Esophagus (tissue), 2 donors: ENCODE measurements around the gene SLC47A1. TPM values are rescaled to one million over a fixed set of nuclear protein-coding genes. Genes with fewer than 3 reads are reported as not detected.
"Not testable (repeated sequence)": the region's sequence is repeated elsewhere in the genome, so short reads cannot be mapped to it uniquely, and the experiment has no call there.

ENCODE experiments used
- H3K27ac ChIP-seq, 2 donors: one replicate each; pipeline ENCODE4 v1.5.1; 2013; ENCODE audit warnings: low read depth in 2 of 2, mild to moderate bottlenecking in 2 of 2, inconsistent platforms in 1 of 2, low read length in 1 of 2, moderate library complexity in 1 of 2
- H3K27me3 ChIP-seq, 2 donors: one replicate each; pipeline ENCODE4 v1.6.1; 2013; ENCODE audit warnings: low read length in 2 of 2, control low read depth in 1 of 2, mild to moderate bottlenecking in 1 of 2; ENCODE audit not compliant: insufficient read depth in 2 of 2, control insufficient read depth in 1 of 2
- H3K36me3 ChIP-seq, 2 donors: one replicate each; pipeline ENCODE4 v1.6.1; 2013; ENCODE audit warnings: low read length in 1 of 2; ENCODE audit not compliant: control insufficient read depth in 2 of 2, insufficient read depth in 2 of 2
- H3K4me1 ChIP-seq, 2 donors: one replicate each; pipeline ENCODE4 v1.6.1; 2013; ENCODE audit warnings: low read length in 1 of 2; ENCODE audit not compliant: control insufficient read depth in 2 of 2, insufficient read depth in 2 of 2
- H3K4me3 ChIP-seq, 2 donors: one replicate each; pipeline ENCODE4 v1.5.1; 2013; ENCODE audit warnings: low read length in 2 of 2, mild to moderate bottlenecking in 2 of 2, low read depth in 1 of 2, moderate library complexity in 1 of 2
- H3K9me3 ChIP-seq, 2 donors: one replicate each; pipeline ENCODE4 v1.6.1; 2013; ENCODE audit warnings: mild to moderate bottlenecking in 2 of 2, low read depth in 1 of 2, low read length in 1 of 2, moderate library complexity in 1 of 2; ENCODE audit not compliant: control insufficient read depth in 2 of 2, insufficient read depth in 1 of 2
- WGBS, 2 donors: extraction: QIAGEN DNeasy Blood & Tissue Kit; methylation state at CpG; one replicate each; pipeline ENCODE4 v1.1.7; 2013; 5-methylcytosine and 5-hydroxymethylcytosine counted together
- polyA plus RNA-seq, 2 donors: library from polyadenylated mRNA; stranded (reverse); fragments of 200-250 nt; gene quantifications; one replicate each; pipeline ENCODE4 v1.2.3, GENCODE V29; 2013
- donor health status: healthy with polysubstance abuse.
- donor health status: Bipolar disorder and iron deficiency.

SLC47A1 gene
- polyA plus RNA-seq, 2 donors: 1.1 to 1.4 TPM

- not testable (repeated sequence) for H3K27me3 ChIP-seq, H3K27ac ChIP-seq, H3K4me1 ChIP-seq, H3K9me3 ChIP-seq, H3K4me3 ChIP-seq, H3K36me3 ChIP-seq
- WGBS, 2 donors: 91 to 95% methylated on average over 10 to 13 of the region's 13 CpGs
Measured at GRCh38 chr17:19582152-19582551, 48.5 kb downstream of the SLC47A1 start.

GRCh38 chr17:19583871-19584270 lies 50.2 kb downstream of the SLC47A1 start:
- WGBS, 2 donors: 87 to 90% methylated on average over 8 of the region's 8 CpGs
- Histone ChIP-seq H3K36me3 (no peaks in the 10 kb centered on the region), H3K9me3 (no peaks in the 10 kb centered on the region), H3K27me3 (no peaks in the 10 kb centered on the region), H3K4me3 (no peak overlapping the region), H3K4me1 (peaks cover 6% of the 10 kb centered on the region in 2 donors), H3K27ac (no peak overlapping the region)

- Histone ChIP-seq H3K27ac (no peak overlapping the region), H3K9me3 (no peaks in the 10 kb centered on the region), H3K36me3 (no peaks in the 10 kb centered on the region), H3K4me3 (no peak overlapping the region), H3K27me3 (no peaks in the 10 kb centered on the region), H3K4me1 (no peaks in the 10 kb centered on the region)
- WGBS, 2 donors: 79% methylated on average over 9 of the region's 9 CpGs
Measured at GRCh38 chr17:19590451-19590850, 56.8 kb downstream of the SLC47A1 start.

- Histone ChIP-seq H3K36me3 (no peaks in the 10 kb centered on the region), H3K27ac (no peak overlapping the region), H3K4me1 (no peaks in the 10 kb centered on the region), H3K4me3 (no peak overlapping the region), H3K27me3 (no peaks in the 10 kb centered on the region), H3K9me3 (no peaks in the 10 kb centered on the region)
- 70 to 73% methylated on average over 8 of the region's 8 CpGs for WGBS, 2 donors
Measured at GRCh38 chr17:19590912-19591551, 57.4 kb downstream of the SLC47A1 start.

GRCh38 chr17:19592316-19592715 lies 58.7 kb downstream of the SLC47A1 start:
- 79 to 85% methylated on average over 4 of the region's 4 CpGs for WGBS, 2 donors
- Histone ChIP-seq H3K4me1 (no peaks in the 10 kb centered on the region), H3K4me3 (no peak overlapping the region), H3K9me3 (no peaks in the 10 kb centered on the region), H3K27me3 (no peaks in the 10 kb centered on the region), H3K27ac (no peak overlapping the region), H3K36me3 (no peaks in the 10 kb centered on the region)

GRCh38 chr17:19596869-19597268 lies 63.2 kb downstream of the SLC47A1 start:
- no peak overlapping the region for H3K27ac ChIP-seq
- H3K27me3 ChIP-seq: no peaks in the 10 kb centered on the region
- no peak overlapping the region for H3K4me3 ChIP-seq
- H3K36me3 ChIP-seq: no peaks in the 10 kb centered on the region
- H3K4me1 ChIP-seq: no peaks in the 10 kb centered on the region
- H3K9me3 ChIP-seq: no peaks in the 10 kb centered on the region
- 82 to 83% methylated on average over 5 of the region's 5 CpGs for WGBS, 2 donors

- Histone ChIP-seq H3K4me1 (no peaks in the 10 kb centered on the region), H3K9me3 (no peaks in the 10 kb centered on the region), H3K27me3 (no peaks in the 10 kb centered on the region), H3K27ac (no peak overlapping the region), H3K36me3 (no peaks in the 10 kb centered on the region), H3K4me3 (no peak overlapping the region)
- 49 to 61% methylated on average over 2 of the region's 2 CpGs for WGBS, 2 donors
Measured at GRCh38 chr17:19610311-19610710, 76.7 kb downstream of the SLC47A1 start.

GRCh38 chr17:19610879-19611278 lies 77.2 kb downstream of the SLC47A1 start:
- WGBS, 2 donors: 86 to 87% methylated on average over 5 of the region's 5 CpGs
- H3K4me1 ChIP-seq: no peaks in the 10 kb centered on the region
- no peaks in the 10 kb centered on the region for H3K9me3 ChIP-seq
- H3K27ac ChIP-seq: no peak overlapping the region
- no peaks in the 10 kb centered on the region for H3K27me3 ChIP-seq
- H3K36me3 ChIP-seq: no peaks in the 10 kb centered on the region
- no peak overlapping the region for H3K4me3 ChIP-seq

- no peaks in the 10 kb centered on the region for H3K4me1 ChIP-seq
- 85 to 90% methylated on average over 10 of the region's 10 CpGs for WGBS, 2 donors
- H3K27ac ChIP-seq: no peak overlapping the region
- no peak overlapping the region for H3K4me3 ChIP-seq
- no peaks in the 10 kb centered on the region for H3K27me3 ChIP-seq
- no peaks in the 10 kb centered on the region for H3K36me3 ChIP-seq
- peaks cover 3% of the 10 kb centered on the region in 2 donors for H3K9me3 ChIP-seq
Measured at GRCh38 chr17:19613979-19614378, 80.3 kb downstream of the SLC47A1 start.

GRCh38 chr17:19614900-19615299 lies 81.2 kb downstream of the SLC47A1 start:
- Histone ChIP-seq H3K27me3 (no peaks in the 10 kb centered on the region), H3K27ac (no peak overlapping the region), H3K4me1 (no peaks in the 10 kb centered on the region), H3K9me3 (peaks cover 3 to 7% of the 10 kb centered on the region in 2 donors), H3K4me3 (no peak overlapping the region), H3K36me3 (no peaks in the 10 kb centered on the region)
- 89 to 91% methylated on average over 4 of the region's 4 CpGs for WGBS, 2 donors
